HFF-Myc (cell line): ENCODE measurements around the gene NKAIN1.

Experiments
- DNase-seq: peaks from one replicate; pipeline ENCODE4 v3.0.0-alpha.2; 2011; ENCODE audit warnings: low read depth; ENCODE audit errors: extremely low read depth
- H3K4me3 ChIP-seq: replicated peaks from 2 replicates; pipeline ENCODE4 v1.5.1; 2011; ENCODE audit warnings: low read depth, mild to moderate bottlenecking, control low read depth, low read length
- CTCF ChIP-seq: IDR thresholded peaks from 2 replicates; pipeline ENCODE4 v1.5.1; 2012; ENCODE audit warnings: mild to moderate bottlenecking, low read depth, low read length, control low read depth; ENCODE audit errors: missing control alignments

The NKAIN1 gene

GRCh38 chr1:31135973-31136600 lies 103.6 kb downstream of the NKAIN1 start:
- H3K4me3 ChIP-seq = no peak overlapping the region
- no peak for TF ChIP-seq CTCF
- DNase-seq = no peak

- DNase-seq = no peak
- H3K4me3 ChIP-seq = no peak overlapping the region
- TF ChIP-seq CTCF = no peak
Measured at GRCh38 chr1:31133368-31133767, 106.3 kb downstream of the NKAIN1 start.
